Fibroblast of lung (primary cell): ENCODE data around the gene NECAP2. TPM values are rescaled to one million over a fixed set of nuclear protein-coding genes. Genes with fewer than 3 reads are reported as not detected.

Experiments
- DNase-seq, 2 donors: peaks; one replicate each; pipeline versions ENCODE4 v3.0.0 to v3.0.0-alpha.2; 2010; ENCODE audit warnings: low read depth in 2 of 2
- H2AFZ ChIP-seq: 2 replicates; pipeline ENCODE4 v1.5.1; 2012; ENCODE audit warnings: low read length, control low read depth, inconsistent platforms
- H3K27ac ChIP-seq: 2 replicates; pipeline ENCODE4 v1.5.1; 2011; ENCODE audit warnings: low read length, control low read depth; ENCODE audit not compliant: insufficient read depth
- H3K27me3 ChIP-seq: 2 replicates; pipeline ENCODE4 v1.5.1; 2011; ENCODE audit warnings: mild to moderate bottlenecking, low read length; ENCODE audit not compliant: control insufficient read depth, insufficient read depth
- H3K36me3 ChIP-seq: 2 replicates; pipeline ENCODE4 v1.5.1; 2011; ENCODE audit warnings: low read length; ENCODE audit not compliant: control insufficient read depth, insufficient read depth
- H3K4me1 ChIP-seq: 2 replicates; pipeline ENCODE4 v1.5.1; 2011; ENCODE audit warnings: low read length; ENCODE audit not compliant: control insufficient read depth, insufficient read depth; ENCODE audit errors: extremely low read depth
- H3K4me2 ChIP-seq: 2 replicates; pipeline ENCODE4 v1.5.1; 2011; ENCODE audit warnings: low read length, control low read depth; ENCODE audit not compliant: insufficient read depth; ENCODE audit errors: extremely low read depth
- H3K4me3 ChIP-seq, 4 experiments: fragments of 200-600 bp in 1 of 4; sonication (generic) in 1 of 4; replicated peaks in 1 of 4; 2 replicates each; pipeline ENCODE4 v1.5.1; 2011 to 2016; ENCODE audit warnings: low read length in 4 of 4, low read depth in 3 of 4, mild to moderate bottlenecking in 3 of 4, control low read depth in 2 of 4, inconsistent platforms in 1 of 4, mixed read lengths in 1 of 4; ENCODE audit not compliant: insufficient read depth in 1 of 4; ENCODE audit errors: control extremely low read depth in 1 of 4
- H3K79me2 ChIP-seq: 2 replicates; pipeline ENCODE4 v1.5.1; 2012; ENCODE audit warnings: mild to moderate bottlenecking, low read length, inconsistent platforms; ENCODE audit not compliant: control insufficient read depth, insufficient read depth
- H3K9ac ChIP-seq: 2 replicates; pipeline ENCODE4 v1.5.1; 2011; ENCODE audit warnings: mild to moderate bottlenecking, low read length, control low read depth; ENCODE audit not compliant: insufficient read depth
- H3K9me3 ChIP-seq: 2 replicates; pipeline ENCODE4 v1.5.1; 2012; ENCODE audit warnings: low read depth, low read length; ENCODE audit not compliant: control insufficient read depth, insufficient read depth
- H4K20me1 ChIP-seq: 2 replicates; pipeline ENCODE4 v1.5.1; 2011; ENCODE audit warnings: low read length; ENCODE audit not compliant: control insufficient read depth, insufficient read depth; ENCODE audit errors: extremely low read depth
- EZH2 ChIP-seq: IDR thresholded peaks from 2 replicates; pipeline ENCODE4 v1.5.1; 2012; ENCODE audit warnings: low read length, control low read depth, mild to moderate bottlenecking; ENCODE audit errors: missing control alignments
- polyA plus RNA-seq, 2 donors: library from polyadenylated mRNA; depleted of rRNA in 1 of 2; stranded (reverse) in 1 of 2; unstranded in 1 of 2; fragments of >200 nt; gene quantifications; 2 replicates each; pipeline ENCODE4 v1.2.1, GENCODE V29; 2011 to 2012; ENCODE audit warnings: missing spikeins in 1 of 2
- total RNA-seq: library from RNA; depleted of rRNA; stranded (reverse); fragments of >200 nt; gene quantifications from 2 replicates; pipeline ENCODE4 v1.2.1, GENCODE V29; 2014
- TF ChIP-seq, protein P1 (sequence below), 2 donors: IDR thresholded peaks in 1 of 2; conservative IDR thresholded peaks in 1 of 2; 1 replicate in 1 of 2; 2 replicates in 1 of 2; pipeline ENCODE4 v1.5.1; 2011 to 2012; ENCODE audit warnings: low read length in 2 of 2, control low read depth in 1 of 2, inconsistent platforms in 1 of 2, low read depth in 1 of 2, mild to moderate bottlenecking in 1 of 2

Gene NECAP2
- total and polyA plus RNA-seq, 2 donors (not counting 1 experiment from before 2014, with no cell fraction given) = 83.9 to 97.0 TPM

DNA sequence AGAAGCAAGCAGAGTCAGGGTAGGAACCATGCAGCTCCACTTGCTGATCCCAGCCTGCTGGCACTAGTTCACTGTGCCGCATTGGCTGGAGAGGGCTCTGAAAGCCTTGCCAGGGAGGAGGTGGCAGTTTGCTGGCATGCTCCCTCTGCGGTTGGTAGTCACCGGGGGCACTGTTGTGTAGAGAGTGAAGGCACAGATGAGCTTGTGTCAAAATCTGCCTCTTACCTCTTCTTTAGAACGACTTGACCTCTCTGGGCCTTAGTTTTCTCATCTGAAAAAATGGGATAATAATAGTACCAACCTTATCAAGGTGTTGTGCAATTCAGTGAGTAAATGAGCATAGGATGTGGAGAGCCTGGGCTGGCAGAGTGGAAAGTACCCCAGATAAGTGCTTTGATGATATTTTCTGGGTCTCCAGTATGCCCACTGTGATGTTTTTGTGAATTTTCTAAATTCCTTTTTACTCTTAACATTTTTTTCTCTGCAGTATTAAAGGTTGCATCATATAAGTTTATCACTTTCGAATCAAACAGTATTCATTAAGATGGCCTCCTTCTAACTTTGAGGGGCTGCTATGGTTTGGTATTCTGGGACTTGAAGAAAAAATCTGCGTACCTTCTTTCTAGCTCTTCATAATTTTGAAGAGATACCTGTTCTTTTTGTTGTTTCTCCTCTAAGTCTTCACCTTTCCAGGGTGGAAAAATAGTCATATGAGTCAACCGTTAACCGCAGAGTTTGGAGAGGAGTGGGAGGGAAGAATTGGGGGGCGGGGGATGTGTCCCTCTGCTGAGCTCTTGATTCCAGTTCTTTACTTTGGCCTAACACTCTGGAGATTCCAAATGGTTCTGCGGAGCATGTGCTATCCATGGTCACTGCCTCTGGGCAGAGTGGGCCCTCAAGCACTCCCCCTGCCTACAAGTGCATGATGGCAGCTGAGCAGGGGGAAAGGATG lies 46.7 kb upstream of the NECAP2 start:
- Histone ChIP-seq H3K27me3 (no peaks in the 10 kb centered on the region), H3K9ac (no peak overlapping the region), H3K4me3 (no peak overlapping the region), H3K4me1 (peaks cover 8% of the 10 kb centered on the region), H3K9me3 (no peaks in the 10 kb centered on the region), H4K20me1 (no peaks in the 10 kb centered on the region), H3K4me2 (no peak overlapping the region), H3K79me2 (peaks cover 49% of the 10 kb centered on the region), H2AFZ (no peak overlapping the region), H3K27ac (no peak overlapping the region), H3K36me3 (peaks cover 8% of the 10 kb centered on the region)
- TF ChIP-seq, protein P1, sequence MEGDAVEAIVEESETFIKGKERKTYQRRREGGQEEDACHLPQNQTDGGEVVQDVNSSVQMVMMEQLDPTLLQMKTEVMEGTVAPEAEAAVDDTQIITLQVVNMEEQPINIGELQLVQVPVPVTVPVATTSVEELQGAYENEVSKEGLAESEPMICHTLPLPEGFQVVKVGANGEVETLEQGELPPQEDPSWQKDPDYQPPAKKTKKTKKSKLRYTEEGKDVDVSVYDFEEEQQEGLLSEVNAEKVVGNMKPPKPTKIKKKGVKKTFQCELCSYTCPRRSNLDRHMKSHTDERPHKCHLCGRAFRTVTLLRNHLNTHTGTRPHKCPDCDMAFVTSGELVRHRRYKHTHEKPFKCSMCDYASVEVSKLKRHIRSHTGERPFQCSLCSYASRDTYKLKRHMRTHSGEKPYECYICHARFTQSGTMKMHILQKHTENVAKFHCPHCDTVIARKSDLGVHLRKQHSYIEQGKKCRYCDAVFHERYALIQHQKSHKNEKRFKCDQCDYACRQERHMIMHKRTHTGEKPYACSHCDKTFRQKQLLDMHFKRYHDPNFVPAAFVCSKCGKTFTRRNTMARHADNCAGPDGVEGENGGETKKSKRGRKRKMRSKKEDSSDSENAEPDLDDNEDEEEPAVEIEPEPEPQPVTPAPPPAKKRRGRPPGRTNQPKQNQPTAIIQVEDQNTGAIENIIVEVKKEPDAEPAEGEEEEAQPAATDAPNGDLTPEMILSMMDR (conservative IDR thresholded peaks at IDR 0.05 in 1 of 2, IDR thresholded peaks at IDR 0.05 in 1 of 2; ENCODE audit: low read depth in 1 of 2, low read length in 2 of 2) = no peak
- no peak for TF ChIP-seq EZH2
- no peak for DNase-seq

DNA sequence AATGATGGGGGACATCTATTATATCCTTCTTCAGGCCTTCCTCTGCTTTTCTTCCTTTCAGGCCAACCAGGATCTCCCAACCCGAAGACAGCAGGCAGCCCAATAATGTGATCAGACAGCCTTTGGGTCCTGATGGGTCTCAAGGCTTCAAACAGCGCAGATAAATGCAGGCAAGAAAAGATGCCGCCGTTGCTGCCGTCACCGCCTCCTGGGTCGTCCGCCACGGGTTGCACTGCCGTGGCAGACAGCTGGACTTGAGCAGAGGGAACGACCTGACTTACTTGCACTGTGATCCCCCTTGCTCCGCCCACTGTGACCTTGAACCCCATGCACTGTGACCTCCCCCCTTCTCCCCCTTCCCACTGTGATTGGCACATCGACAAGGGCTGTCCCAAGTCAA lies 45.5 kb upstream of the NECAP2 start:
- TF ChIP-seq, protein P1 (conservative IDR thresholded peaks at IDR 0.05 in 1 of 2, IDR thresholded peaks at IDR 0.05 in 1 of 2; ENCODE audit: low read depth in 1 of 2, low read length in 2 of 2) = no peak
- no peak for TF ChIP-seq EZH2
- Histone ChIP-seq H3K9ac (no peak overlapping the region), H3K79me2 (peaks cover 43% of the 10 kb centered on the region), H3K4me2 (no peak overlapping the region), H3K9me3 (no peaks in the 10 kb centered on the region), H4K20me1 (no peaks in the 10 kb centered on the region), H3K4me1 (peaks cover 8% of the 10 kb centered on the region), H2AFZ (no peak overlapping the region), H3K27ac (no peak overlapping the region), H3K36me3 (peaks cover 10% of the 10 kb centered on the region), H3K27me3 (no peaks in the 10 kb centered on the region), H3K4me3 (no peak overlapping the region)
- no peak for DNase-seq

DNA sequence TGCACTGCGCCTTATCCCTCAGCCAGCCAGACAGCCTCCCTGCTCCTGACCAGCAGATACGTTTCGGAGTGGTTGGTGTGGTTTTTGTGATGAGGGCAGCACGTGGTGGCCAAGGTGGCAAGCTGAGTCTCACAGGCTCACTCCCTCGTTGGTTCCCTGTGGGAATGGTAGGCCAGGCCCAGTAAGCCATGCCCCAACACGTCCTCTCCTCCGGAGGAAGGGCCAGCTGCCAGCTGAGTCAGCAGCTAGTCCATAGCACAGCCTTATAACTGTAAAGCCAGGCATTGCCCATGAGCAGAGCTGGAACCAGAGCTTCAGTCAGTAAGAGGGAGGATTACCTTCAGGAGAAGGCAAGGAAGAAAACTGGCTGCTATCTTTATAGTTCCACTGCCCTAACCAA lies 43.9 kb upstream of the NECAP2 start:
- Histone ChIP-seq H3K27ac (no peak overlapping the region), H3K9ac (no peak overlapping the region), H3K4me1 (peaks cover 8% of the 10 kb centered on the region), H3K4me3 (no peak overlapping the region), H3K27me3 (no peaks in the 10 kb centered on the region), H3K79me2 (peaks cover 27% of the 10 kb centered on the region), H2AFZ (no peak overlapping the region), H3K36me3 (peaks cover 10% of the 10 kb centered on the region), H4K20me1 (no peaks in the 10 kb centered on the region), H3K9me3 (no peaks in the 10 kb centered on the region), H3K4me2 (no peak overlapping the region)
- peak; percentile 84 to 89 for DNase-seq
- no peak for TF ChIP-seq EZH2
- TF ChIP-seq, protein P1 (conservative IDR thresholded peaks at IDR 0.05 in 1 of 2, IDR thresholded peaks at IDR 0.05 in 1 of 2; ENCODE audit: low read depth in 1 of 2, low read length in 2 of 2) = no peak
